ENCODE results near the gene PON3.
"Not testable (repeated sequence)": the region's sequence is repeated elsewhere in the genome, so short reads cannot be mapped to it uniquely, and the experiment has no call there.

The PON3 gene

DNA sequence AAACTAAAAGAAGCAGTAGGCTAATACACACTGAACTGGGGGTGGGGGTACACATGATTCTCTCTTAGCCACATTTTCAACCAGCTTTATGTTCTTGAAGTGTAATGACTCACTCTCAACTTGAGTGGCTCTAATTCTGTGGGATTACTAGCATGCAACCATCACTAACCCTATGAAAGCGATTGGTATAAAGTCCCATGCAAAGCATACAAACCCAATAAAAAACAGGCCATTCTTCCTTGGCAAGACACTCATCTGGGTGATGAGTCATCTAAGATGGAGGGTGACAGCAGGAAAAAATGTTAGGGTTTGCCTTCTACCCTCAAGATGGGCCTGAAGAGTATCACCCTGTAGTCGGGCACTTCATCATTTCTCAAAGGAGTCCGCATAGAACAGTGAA lies 14.9 kb upstream of the PON3 start:
- no peak for DNase-seq

GRCh38 chr7:95407751-95408150 lies 11.6 kb upstream of the PON3 start:
- no peak for DNase-seq

- DNase-seq: no peak
Observed at GRCh38 chr7:95405800-95406199, 9.6 kb upstream of the PON3 start.

GRCh38 chr7:95405208-95405607 lies 9.0 kb upstream of the PON3 start:
- no peak for DNase-seq

GRCh38 chr7:95404316-95404865 lies 8.2 kb upstream of the PON3 start:
- no peak for DNase-seq

DNA sequence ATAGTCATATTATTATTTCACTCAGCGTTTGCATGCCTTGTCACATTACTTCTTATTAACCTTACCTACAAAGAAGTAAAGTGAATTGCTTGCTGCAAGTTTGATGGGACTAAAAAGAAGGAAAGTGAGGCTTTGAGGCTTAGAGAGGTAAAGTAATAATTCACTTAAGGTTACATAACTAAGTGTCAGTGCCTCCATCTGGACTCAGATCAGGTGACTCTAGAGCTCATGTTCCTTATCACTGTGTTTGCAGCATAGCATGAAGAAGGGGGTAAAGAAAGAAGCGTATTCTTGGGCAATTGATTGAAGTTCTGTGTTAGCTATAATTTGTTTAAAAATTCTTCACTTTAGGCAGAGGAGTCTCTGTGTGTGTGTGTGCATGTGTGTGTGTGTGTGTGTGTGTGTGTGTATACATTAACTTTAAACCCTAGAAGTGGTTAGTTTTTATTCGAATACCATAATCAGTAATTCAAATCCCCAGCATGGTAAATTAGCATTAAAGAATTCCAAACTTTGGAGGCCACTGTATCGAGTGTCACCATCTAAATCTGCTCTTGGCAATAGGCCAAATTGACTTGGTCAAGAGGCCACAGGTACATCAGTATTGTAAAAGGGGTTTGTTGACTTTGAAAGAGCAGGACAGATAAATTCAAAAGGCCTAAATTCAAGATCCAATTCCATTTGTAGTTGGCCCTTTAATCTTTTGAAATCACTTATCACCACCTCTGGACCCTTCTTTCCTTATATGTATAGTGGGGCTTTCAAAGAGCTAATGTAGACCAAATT lies 2.2 kb upstream of the PON3 start:
- DNase-seq: no peak

GRCh38 chr7:95397381-95397780 lies 1.2 kb upstream of the PON3 start:
- DNase-seq: no peak

GRCh38 chr7:95395755-95396135 lies 430 bp downstream of the PON3 start:
- DNase-seq: no peak

DNA sequence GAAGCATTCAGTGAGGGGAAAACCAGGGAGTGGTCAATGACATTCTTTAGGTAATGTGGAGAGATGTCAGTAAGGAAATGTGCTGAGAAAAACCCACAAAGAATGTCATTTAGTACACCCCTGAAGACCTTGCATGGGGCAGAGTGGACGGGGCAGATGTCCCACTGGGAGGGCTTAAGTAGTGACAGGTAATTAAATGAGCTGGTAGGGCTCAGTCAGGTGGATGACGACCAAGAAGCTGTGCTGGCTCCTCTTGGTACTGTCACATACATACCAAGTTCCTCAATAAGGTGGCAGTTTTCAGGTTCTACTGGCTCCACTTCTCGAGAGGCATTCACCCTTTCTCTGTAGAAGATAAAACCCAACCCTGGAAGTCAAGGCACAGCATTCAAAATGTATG lies 1.8 kb downstream of the PON3 start:
- DNase-seq: no peak

DNA sequence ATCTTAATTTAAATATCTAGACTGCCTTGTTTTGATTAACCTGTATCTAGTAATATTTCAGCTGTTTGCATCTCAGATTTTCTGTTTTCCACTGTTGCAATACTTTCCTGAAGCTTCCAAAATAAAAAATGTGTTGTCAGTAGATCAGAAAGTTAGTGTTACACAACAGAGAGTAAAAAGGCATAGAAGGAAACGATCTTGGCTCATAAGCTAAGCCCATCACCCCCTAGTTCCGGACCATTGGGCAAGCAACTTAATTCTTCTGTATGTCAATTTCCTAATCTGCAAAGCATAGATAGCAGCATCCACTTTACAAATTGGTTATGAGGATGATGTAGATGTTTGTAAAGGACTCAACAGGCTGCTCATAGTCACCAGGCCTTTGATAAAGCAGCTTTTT lies 4.4 kb downstream of the PON3 start:
- DNase-seq: no peak

- DNase-seq: no peak
Observed at GRCh38 chr7:95389516-95389915, 6.7 kb downstream of the PON3 start.

GRCh38 chr7:95379457-95379856 lies 16.7 kb downstream of the PON3 start:
- DNase-seq: not testable (repeated sequence)

- DNase-seq: no peak
Observed at GRCh38 chr7:95376632-95377400, 19.4 kb downstream of the PON3 start.

- no peak for DNase-seq
Observed at GRCh38 chr7:95375591-95376257, 20.5 kb downstream of the PON3 start.

DNA sequence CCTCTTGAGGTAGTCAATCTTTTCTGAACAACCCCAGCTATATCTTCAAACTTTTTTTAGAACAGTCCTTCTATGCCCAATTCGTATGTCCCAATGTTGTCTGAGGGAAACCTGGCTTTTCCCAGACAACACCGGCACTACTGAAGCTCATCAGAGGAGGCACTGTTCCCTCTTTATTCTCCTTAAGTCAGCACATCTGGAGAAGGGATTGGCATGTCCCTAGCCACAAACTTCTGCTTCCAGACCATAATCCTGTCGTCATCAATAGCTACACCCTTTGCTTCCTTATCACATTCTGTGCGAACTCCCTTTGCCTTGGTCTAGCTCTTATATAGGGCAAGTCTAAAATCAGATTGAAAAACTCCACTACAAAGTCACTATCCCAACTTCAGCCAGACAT lies 22.9 kb downstream of the PON3 start:
- no peak for DNase-seq

GRCh38 chr7:95368235-95368634 lies 27.9 kb downstream of the PON3 start:
- no peak for DNase-seq

- DNase-seq: no peak
Observed at GRCh38 chr7:95367606-95368005, 28.6 kb downstream of the PON3 start.

- no peak for DNase-seq
Observed at GRCh38 chr7:95365151-95365550, 31.0 kb downstream of the PON3 start.

- DNase-seq: no peak
Observed at GRCh38 chr7:95357623-95358022, 38.6 kb downstream of the PON3 start.

- DNase-seq: no peak
Observed at GRCh38 chr7:95342642-95343307, 53.4 kb downstream of the PON3 start.

- no peak for DNase-seq
Observed at GRCh38 chr7:95342029-95342428, 54.1 kb downstream of the PON3 start.

- no peak for DNase-seq
Observed at GRCh38 chr7:95340491-95340890, 55.7 kb downstream of the PON3 start.

- DNase-seq: no peak
Observed at GRCh38 chr7:95338832-95339231, 57.3 kb downstream of the PON3 start.

Measured in CD4-positive, alpha-beta T cell treated with Interleukin-15 for 1 hour (primary cell).